HepG2 (cell line): ENCODE measurements around the gene RBM3. TPM values are rescaled to one million over a fixed set of nuclear protein-coding genes. Genes with fewer than 3 reads are reported as not detected.

Experiments used
- ATAC-seq: fragments of 200-7000 bp; cut with Tn5 transposase; 3 replicates; pipeline ENCODE4 v1.9.1; 2020; ENCODE audit warnings: mild to moderate bottlenecking, moderate library complexity
- BruUV-seq: library from RNA; stranded (reverse); fragments of 400-500 nt; replicated peaks from 2 replicates; lab custom pipeline; 2021; lab: Mats Ljungman, UMichigan
- CTCF ChIA-PET: fragments of 300-600 bp; formaldehyde crosslinking; extraction: SDS; loops from one replicate; lab custom pipeline; 2021; ENCODE audit warnings: low total read pairs, inconsistent platforms, low intra/inter-chr PET ratio; lab: Yijun Ruan, JAX
- POLR2A ChIA-PET: fragments of 350-600 bp; sonication (Branson Sonifier 250); formaldehyde crosslinking; loops from one replicate; lab custom pipeline; 2020; ENCODE audit warnings: antibody characterized with exemption, inconsistent platforms; lab: Yijun Ruan, JAX
- DNase-seq: peaks from one replicate; pipeline ENCODE4 v3.0.0-alpha.2; 2015; ENCODE audit warnings: low spot score
- FAIRE-seq: peaks from 3 replicates; lab custom pipeline; 2011; peaks lifted over from hg19 to GRCh38; lab: Jason Lieb, UNC
- H2AFZ ChIP-seq: one replicate; pipeline ENCODE4 v1.6.1; 2011; ENCODE audit warnings: low read length, inconsistent platforms
- H3K27ac ChIP-seq: fragments of 300-600 bp; 3 replicates; pipeline ENCODE4 v1.8.0; 2011; ENCODE audit warnings: mixed run types, mild to moderate bottlenecking, mixed read lengths, low read length, inconsistent platforms; ENCODE audit not compliant: insufficient read depth; ENCODE audit errors: extremely low read length
- H3K27me3 ChIP-seq, 2 experiments: fragments of 200-600 bp in 1 of 2; 2 replicates in 1 of 2; 3 replicates in 1 of 2; pipeline versions ENCODE4 v1.6.0 to v1.8.0; 2011; ENCODE audit warnings: low read length in 2 of 2, mild to moderate bottlenecking in 2 of 2, moderate library complexity in 2 of 2, inconsistent platforms in 1 of 2; ENCODE audit not compliant: insufficient read depth in 2 of 2, control insufficient read depth in 1 of 2
- H3K36me3 ChIP-seq, 2 experiments: fragments of 200-600 bp in 1 of 2; replicated peaks in 1 of 2; 2 replicates in 1 of 2; 3 replicates in 1 of 2; pipeline versions ENCODE4 v1.5.1 to v1.8.0; 2011; ENCODE audit warnings: low read length in 2 of 2, inconsistent platforms in 1 of 2; ENCODE audit not compliant: insufficient read depth in 2 of 2, control insufficient read depth in 1 of 2
- H3K4me1 ChIP-seq: 2 replicates; pipeline ENCODE4 v1.5.1; 2012; ENCODE audit warnings: low read length, inconsistent platforms; ENCODE audit not compliant: insufficient read depth
- H3K4me2 ChIP-seq: 2 replicates; pipeline ENCODE4 v1.6.0; 2011; ENCODE audit warnings: low read depth, low read length, inconsistent platforms
- H3K4me3 ChIP-seq, 3 experiments: fragments of 200-600 bp in 1 of 3; sonication (generic), shearing (Covaris generic) in 1 of 3; replicated peaks in 1 of 3; 2 replicates each; pipeline ENCODE4 v1.5.1; 2011 to 2016; ENCODE audit warnings: low read length in 3 of 3, inconsistent platforms in 2 of 3, low read depth in 2 of 3, mild to moderate bottlenecking in 2 of 3, control low read depth in 1 of 3, mixed read lengths in 1 of 3; ENCODE audit not compliant: insufficient read depth in 1 of 3
- H3K79me2 ChIP-seq: one replicate; pipeline ENCODE4 v1.6.1; 2011; ENCODE audit warnings: low read length, inconsistent platforms; ENCODE audit not compliant: insufficient read depth
- H3K9ac ChIP-seq: 2 replicates; pipeline ENCODE4 v1.6.0; 2011; ENCODE audit warnings: mild to moderate bottlenecking, low read depth, low read length, inconsistent platforms; ENCODE audit not compliant: insufficient read depth
- H3K9me3 ChIP-seq: 2 replicates; pipeline ENCODE4 v1.5.1; 2012; ENCODE audit warnings: mild to moderate bottlenecking, low read length
- H4K20me1 ChIP-seq: 2 replicates; pipeline ENCODE4 v1.6.0; 2011; ENCODE audit warnings: inconsistent platforms, mild to moderate bottlenecking, low read length, moderate library complexity; ENCODE audit not compliant: insufficient read depth
- FOXK1 ChIP-seq: sonication (generic); formaldehyde crosslinking; IDR thresholded peaks from 2 replicates; pipeline ENCODE4 v1.4.0; 2020; ENCODE audit warnings: low read depth, missing genetic modification reagents, borderline replicate concordance
- HNRNPH1 ChIP-seq: fragments of 200-400 bp; formaldehyde crosslinking; optimal IDR thresholded peaks from 2 replicates; pipeline ENCODE3; 2017; ENCODE audit warnings: mild to moderate bottlenecking, low read depth, low read length
- HOXA3 ChIP-seq: sonication (generic); formaldehyde crosslinking; IDR thresholded peaks from 2 replicates; pipeline ENCODE4 v1.5.0; 2020; ENCODE audit warnings: missing genetic modification reagents
- MBNL3 ChIP-seq: fragments of 250-450 bp; sonication (Bioruptor Pico); conservative IDR thresholded peaks from 2 replicates; pipeline ENCODE4 v1.8.0; 2022; ENCODE audit warnings: mild to moderate bottlenecking, inconsistent platforms
- MTERF4 ChIP-seq: sonication (generic); formaldehyde crosslinking; IDR thresholded peaks from 2 replicates; pipeline ENCODE4 v1.8.0; 2023; ENCODE audit warnings: mild to moderate bottlenecking, missing genetic modification reagents
- RARG ChIP-seq: sonication (generic); formaldehyde crosslinking; IDR thresholded peaks from 2 replicates; pipeline ENCODE4 v1.4.0; 2020; ENCODE audit warnings: low read depth, mild to moderate bottlenecking, missing genetic modification reagents
- SPEN ChIP-seq: sonication (generic); formaldehyde crosslinking; IDR thresholded peaks from 2 replicates; pipeline ENCODE4 v1.5.1; 2020; ENCODE audit warnings: low read depth, mild to moderate bottlenecking, missing genetic modification reagents
- SUZ12 ChIP-seq: fragments of 150-350 bp; IDR thresholded peaks from 2 replicates; pipeline ENCODE4 v1.6.1; 2014; ENCODE audit warnings: low read depth, low read length
- TAF15 ChIP-seq: fragments of 200-400 bp; formaldehyde crosslinking; IDR thresholded peaks from one replicate; pipeline ENCODE4 v1.6.1; 2018; ENCODE audit warnings: mild to moderate bottlenecking, low read depth, low read length; ENCODE audit not compliant: poor library complexity, severe bottlenecking
- THRA ChIP-seq: sonication (generic); formaldehyde crosslinking; IDR thresholded peaks from 2 replicates; pipeline ENCODE4 v1.4.0; 2020; ENCODE audit warnings: missing genetic modification reagents, borderline replicate concordance
- ZBTB14 ChIP-seq: sonication (generic); formaldehyde crosslinking; IDR thresholded peaks from 2 replicates; pipeline ENCODE4 v1.4.0; 2020; ENCODE audit warnings: missing genetic modification reagents
- ZBTB4 ChIP-seq: sonication (generic); formaldehyde crosslinking; IDR thresholded peaks from 2 replicates; pipeline ENCODE4 v1.4.0; 2020; ENCODE audit warnings: missing genetic modification reagents, mild to moderate bottlenecking, borderline replicate concordance
- ZGPAT ChIP-seq: IDR thresholded peaks from 2 replicates; pipeline ENCODE4 v1.6.1; 2016; ENCODE audit warnings: mild to moderate bottlenecking
- ZNF460 ChIP-seq: sonication (generic); formaldehyde crosslinking; IDR thresholded peaks from 2 replicates; pipeline ENCODE4 v1.5.1; 2020; ENCODE audit warnings: missing genetic modification reagents, mild to moderate bottlenecking, borderline replicate concordance
- ZNF547 ChIP-seq: sonication (generic); formaldehyde crosslinking; IDR thresholded peaks from 2 replicates; pipeline ENCODE4 v1.5.1; 2020; ENCODE audit warnings: mild to moderate bottlenecking, missing genetic modification reagents
- WGBS: methylation state at CpG from one replicate; pipeline ENCODE4 v1.1.6; 2017; ENCODE audit warnings: low lambda C conversion rate; 5-methylcytosine and 5-hydroxymethylcytosine counted together
- in situ Hi-C: cut with HindIII; loops from 2 replicates; pipeline ENCODE4 v1.10.0; 2017; ENCODE audit warnings: low pct_unique_long_range_greater_than_20kb; ENCODE audit not compliant: extremely low pct_ligation_motif_present
- intact Hi-C: fragments of 100-400 bp; cut with micrococcal nuclease; formaldehyde crosslinking; loops from one replicate; pipeline ENCODE4 v1.10.0; 2022; ENCODE audit not compliant: unreplicated experiment
- polyA plus RNA-seq, 8 experiments: library from polyadenylated mRNA; depleted of rRNA in 3 of 8; stranded (reverse) in 7 of 8; unstranded in 1 of 8; fragments of >200 nt; fragmentation: Illumina TruSeq in 4 of 8; extraction: Trizol in 4 of 8; gene quantifications; 2 replicates each; pipeline versions ENCODE4 v1.2.1 to v1.2.3, GENCODE V29; 2011 to 2016; ENCODE audit warnings: low read depth in 4 of 8, missing spikeins in 1 of 8, mixed read lengths in 1 of 8; ENCODE audit not compliant: insufficient read depth in 1 of 8
- total RNA-seq, 5 experiments: library from RNA; depleted of rRNA; stranded (reverse); fragments of >200 nt; fragmentation: Illumina TruSeq; extraction: Trizol; gene quantifications; 2 replicates each; pipeline ENCODE4 v1.2.3, GENCODE V29; 2016; ENCODE audit warnings: low read depth in 1 of 5

RBM3 gene
- total and polyA plus RNA-seq, 2 of the 13 experiments (the other 11 are each of a cell fraction or from before 2014, with no cell fraction given) = 123 to 182 TPM

GRCh38 chrX:48601741-48602394 is 27.6 kb downstream of the RBM3 start:
- H3K36me3 ChIP-seq = peaks cover 2 to 5% of the 10 kb centered on the region in 2 experiments; a peak in 3 of 5 replicates
- H3K4me1 ChIP-seq = peaks cover 9% of the 10 kb centered on the region
- no peak overlapping the region for H3K4me3 ChIP-seq
- ATAC-seq (no peak), DNase-seq (no peak), FAIRE-seq (no peak)
- H3K9me3 ChIP-seq = no peaks in the 10 kb centered on the region
- H4K20me1 ChIP-seq = no peaks in the 10 kb centered on the region
- in situ Hi-C loops (no loop called here), intact Hi-C loops (no loop called here)
- no peaks in the 10 kb centered on the region for H3K79me2 ChIP-seq
- WGBS = 75% methylated on average over 4 of the region's 17 CpGs
- H3K27me3 ChIP-seq = no peaks in the 10 kb centered on the region
- H3K27ac ChIP-seq = no peak overlapping the region
- no peak overlapping the region for H3K9ac ChIP-seq
- no peak overlapping the region for H2AFZ ChIP-seq
- CTCF ChIA-PET = no interaction called here
- H3K4me2 ChIP-seq = no peak overlapping the region
- no TSS peak for BruUV-seq
- POLR2A ChIA-PET = no interaction called here
- TF ChIP-seq MTERF4 (CRISPR knock-in tag) = no peak
- no peak for TF ChIP-seq FOXK1 (CRISPR knock-in tag)
- no peak for TF ChIP-seq ZGPAT (CRISPR knock-in tag)
- no peak for TF ChIP-seq MBNL3 (CRISPR knock-in tag)
- TF ChIP-seq SUZ12 = no peak
- TF ChIP-seq ZNF547 (CRISPR knock-in tag) = no peak
- TF ChIP-seq ZNF460 (CRISPR knock-in tag) = no peak
- no peak for TF ChIP-seq ZBTB4 (CRISPR knock-in tag)
- no peak for TF ChIP-seq RARG
- TF ChIP-seq SPEN (CRISPR knock-in tag) = no peak
- no peak for TF ChIP-seq THRA
- TF ChIP-seq HNRNPH1 = no peak
- no peak for TF ChIP-seq ZBTB14
- TF ChIP-seq TAF15 = no peak
- no peak for TF ChIP-seq HOXA3 (CRISPR knock-in tag)
